Vagina (tissue), 2 donors: ENCODE results near the gene MESD.

Source experiments
- CTCF ChIP-seq, 3 experiments: fragments of 450-650 bp in 2 of 3; fragments of 200-600 bp in 1 of 3; sonication (generic) in 1 of 3; IDR thresholded peaks; one replicate each; pipeline ENCODE4 v1.5.1; 2017 to 2019; ENCODE audit warnings: antibody characterized with exemption in 3 of 3, mild to moderate bottlenecking in 2 of 3, moderate library complexity in 2 of 3
- POLR2A ChIP-seq, 2 donors: fragments of 450-650 bp; IDR thresholded peaks; one replicate each; pipeline ENCODE4 v1.6.1; 2017; ENCODE audit warnings: antibody characterized with exemption in 2 of 2, mild to moderate bottlenecking in 2 of 2, moderate library complexity in 2 of 2

GRCh38 chr15:80942746-80943565 lies 46.7 kb downstream of the MESD start:
- TF ChIP-seq CTCF (IDR thresholded peaks at IDR 0.05) (no peak), POLR2A (IDR thresholded peaks at IDR 0.05) (no peak)
